Measurements from ENCODE around the gene ZNF746. TPM values are rescaled to one million over a fixed set of nuclear protein-coding genes. Genes with fewer than 3 reads are reported as not detected.

The ZNF746 gene
- total and polyA plus RNA-seq, 9 of the 15 experiments (the other 6 are each of a cell fraction or from before 2014, with no cell fraction given) = 1.7 to 31.6 (median 13.3) TPM

- TF ChIP-seq RREB1 (CRISPR knock-in tag; IDR thresholded peaks at IDR 0.05) = no peak; the same call in 1 of the 2 replicates
- no peak for TF ChIP-seq HBP1 (CRISPR knock-in tag; IDR thresholded peaks at IDR 0.05)
- 0 out of 2 replicates have a peak, but pooled peaks have one; percentile 25 for TF ChIP-seq SMC3 (conservative IDR thresholded peaks at IDR 0.05; ENCODE audit: insufficient read depth, low read depth, low read length)
- no peak for TF ChIP-seq PTRF (tag; IDR thresholded peaks at IDR 0.05)
- no peak for TF ChIP-seq SFPQ (IDR thresholded peaks at IDR 0.05; ENCODE audit: low read depth, low read length)
- TF ChIP-seq ETS2 (tag; IDR thresholded peaks at IDR 0.05; ENCODE audit: borderline replicate concordance, poor library complexity, severe bottlenecking) = no peak
- TF ChIP-seq ZBTB8A (IDR thresholded peaks at IDR 0.05; ENCODE audit: partially characterized antibody) = no peak
- TF ChIP-seq ETV6 (IDR thresholded peaks at IDR 0.05; ENCODE audit: borderline replicate concordance in 1 of 2, low read depth in 2 of 2, low read length in 1 of 2) = no peak
- no peak for TF ChIP-seq ETV6 (CRISPR knock-in tag; IDR thresholded peaks at IDR 0.05; ENCODE audit: borderline replicate concordance)
- no peak for TF ChIP-seq ZNF655 (CRISPR knock-in tag; IDR thresholded peaks at IDR 0.05)
- TF ChIP-seq BDP1 (IDR thresholded peaks at IDR 0.05; ENCODE audit: insufficient read depth, insufficient read length) = no peak
- peak; percentile 80 for TF ChIP-seq ATF7 (IDR thresholded peaks at IDR 0.05)
- no peak for TF ChIP-seq ZNF668 (CRISPR knock-in tag; IDR thresholded peaks at IDR 0.05)
- no peak for TF ChIP-seq ZNF75A (CRISPR knock-in tag; IDR thresholded peaks at IDR 0.05)
- peak; percentile 83 for TF ChIP-seq MYC (IDR thresholded peaks at IDR 0.05; ENCODE audit: low read depth, low read length)
- TF ChIP-seq MYC (CRISPR knock-in tag; IDR thresholded peaks at IDR 0.05; ENCODE audit: borderline replicate concordance, low read depth) = no peak
- no peak for TF ChIP-seq ZNF785 (CRISPR knock-in tag; IDR thresholded peaks at IDR 0.05)
Measured at GRCh38 chr7:149460493-149461277, 36.9 kb downstream of the ZNF746 start, which contains the start of gene ZNF777 (continued).

Data from K562 (cell line).